ENCODE data around the gene ADPRS.

ADPRS gene

GRCh38 chr1:36116901-36117300 lies 28.2 kb downstream of the ADPRS start:
- H3K36me3 ChIP-seq (ENCODE audit: insufficient read depth, low read length), result no peaks in the 10 kb centered on the region
- no peaks in the 10 kb centered on the region for H3F3A ChIP-seq (ENCODE audit: insufficient read depth, low read length)
- H3K27ac ChIP-seq (ENCODE audit: low read depth, low read length, poor library complexity, severe bottlenecking), result no peak overlapping the region
- H2AFZ ChIP-seq (ENCODE audit: low read length), result no peak overlapping the region
- H3K27me3 ChIP-seq (ENCODE audit: insufficient read depth, low read length), result peaks cover 10% of the 10 kb centered on the region; the same call in 1 of the 2 replicates
- TF ChIP-seq, protein P1, sequence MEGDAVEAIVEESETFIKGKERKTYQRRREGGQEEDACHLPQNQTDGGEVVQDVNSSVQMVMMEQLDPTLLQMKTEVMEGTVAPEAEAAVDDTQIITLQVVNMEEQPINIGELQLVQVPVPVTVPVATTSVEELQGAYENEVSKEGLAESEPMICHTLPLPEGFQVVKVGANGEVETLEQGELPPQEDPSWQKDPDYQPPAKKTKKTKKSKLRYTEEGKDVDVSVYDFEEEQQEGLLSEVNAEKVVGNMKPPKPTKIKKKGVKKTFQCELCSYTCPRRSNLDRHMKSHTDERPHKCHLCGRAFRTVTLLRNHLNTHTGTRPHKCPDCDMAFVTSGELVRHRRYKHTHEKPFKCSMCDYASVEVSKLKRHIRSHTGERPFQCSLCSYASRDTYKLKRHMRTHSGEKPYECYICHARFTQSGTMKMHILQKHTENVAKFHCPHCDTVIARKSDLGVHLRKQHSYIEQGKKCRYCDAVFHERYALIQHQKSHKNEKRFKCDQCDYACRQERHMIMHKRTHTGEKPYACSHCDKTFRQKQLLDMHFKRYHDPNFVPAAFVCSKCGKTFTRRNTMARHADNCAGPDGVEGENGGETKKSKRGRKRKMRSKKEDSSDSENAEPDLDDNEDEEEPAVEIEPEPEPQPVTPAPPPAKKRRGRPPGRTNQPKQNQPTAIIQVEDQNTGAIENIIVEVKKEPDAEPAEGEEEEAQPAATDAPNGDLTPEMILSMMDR (IDR thresholded peaks at IDR 0.05; ENCODE audit: low read length), result no peak
- no peak for TF ChIP-seq EZH2 (IDR thresholded peaks at IDR 0.05; ENCODE audit: borderline replicate concordance, low read length)
- no peaks in the 10 kb centered on the region for H3K9me2 ChIP-seq (ENCODE audit: low read depth, low read length)
- H3K4me1 ChIP-seq (ENCODE audit: insufficient read depth, low read length, severe bottlenecking), result peaks cover 6% of the 10 kb centered on the region
- no peaks in the 10 kb centered on the region for H4K20me1 ChIP-seq (ENCODE audit: insufficient read depth, low read length)
- H3K79me2 ChIP-seq (ENCODE audit: insufficient read depth, low read length), result no peaks in the 10 kb centered on the region
- H3K4me2 ChIP-seq (ENCODE audit: low read length), result no peak overlapping the region
- no peak overlapping the region for H3K4me3 ChIP-seq (ENCODE audit: low read depth, low read length, poor library complexity, severe bottlenecking)
- H3K9ac ChIP-seq (ENCODE audit: low read length), result no peak overlapping the region
- no peaks in the 10 kb centered on the region for H3K9me3 ChIP-seq (ENCODE audit: low read length)

DNA sequence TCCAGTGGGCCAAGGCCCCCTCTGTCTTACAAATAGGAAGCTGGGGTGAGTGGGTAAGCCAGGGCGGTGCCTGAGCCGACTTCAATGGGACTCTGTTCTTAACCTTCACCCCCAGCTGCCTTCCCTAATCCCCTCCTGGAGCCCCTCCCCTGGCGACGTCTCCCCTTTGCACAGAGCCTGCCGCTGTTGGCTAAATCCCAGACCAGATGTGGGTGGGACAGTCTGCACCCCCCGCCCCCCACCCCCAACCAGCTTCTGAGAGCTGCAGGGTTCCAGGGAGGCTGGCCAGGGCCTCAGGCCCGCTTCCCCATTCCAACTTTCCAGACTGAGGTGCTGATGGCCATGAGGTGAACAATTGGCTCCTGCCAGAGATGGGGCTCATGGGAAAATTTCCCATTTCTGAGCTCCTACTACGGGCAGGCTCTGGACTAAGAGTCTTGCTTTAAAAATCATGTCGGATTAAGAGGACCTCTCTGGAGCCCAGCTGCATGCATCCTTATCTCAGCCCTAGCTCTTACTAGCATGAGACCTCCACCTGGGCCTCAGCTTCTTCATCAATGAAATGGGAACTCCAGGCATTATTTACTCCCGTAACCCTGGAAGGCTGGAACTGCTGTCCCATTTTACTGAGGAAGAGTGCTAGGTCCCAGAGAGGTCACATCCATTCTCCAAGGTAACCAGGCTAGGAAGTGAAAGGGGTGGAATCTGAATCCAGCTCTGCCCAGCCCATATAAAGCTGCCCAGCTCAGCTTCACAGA lies 29.9 kb downstream of the ADPRS start:
- Histone ChIP-seq H3K36me3 (ENCODE audit: insufficient read depth, low read length) (no peaks in the 10 kb centered on the region), H4K20me1 (ENCODE audit: insufficient read depth, low read length) (no peaks in the 10 kb centered on the region), H3K9me3 (ENCODE audit: low read length) (no peaks in the 10 kb centered on the region), H3K9me2 (ENCODE audit: low read depth, low read length) (no peaks in the 10 kb centered on the region), H3K4me3 (ENCODE audit: low read depth, low read length, poor library complexity, severe bottlenecking) (no peak overlapping the region), H3K4me1 (ENCODE audit: insufficient read depth, low read length, severe bottlenecking) (peaks cover 18% of the 10 kb centered on the region), H3K9ac (ENCODE audit: low read length) (no peak overlapping the region), H3K4me2 (ENCODE audit: low read length) (no peak overlapping the region), H3K27me3 (ENCODE audit: insufficient read depth, low read length) (peaks cover 12% of the 10 kb centered on the region), H3K27ac (ENCODE audit: low read depth, low read length, poor library complexity, severe bottlenecking) (no peak overlapping the region), H2AFZ (ENCODE audit: low read length) (no peak overlapping the region), H3F3A (ENCODE audit: insufficient read depth, low read length) (no peaks in the 10 kb centered on the region), H3K79me2 (ENCODE audit: insufficient read depth, low read length) (no peaks in the 10 kb centered on the region)
- TF ChIP-seq EZH2 (IDR thresholded peaks at IDR 0.05; ENCODE audit: borderline replicate concordance, low read length), result no peak
- TF ChIP-seq, protein P1 (IDR thresholded peaks at IDR 0.05; ENCODE audit: low read length), result no peak

DNA sequence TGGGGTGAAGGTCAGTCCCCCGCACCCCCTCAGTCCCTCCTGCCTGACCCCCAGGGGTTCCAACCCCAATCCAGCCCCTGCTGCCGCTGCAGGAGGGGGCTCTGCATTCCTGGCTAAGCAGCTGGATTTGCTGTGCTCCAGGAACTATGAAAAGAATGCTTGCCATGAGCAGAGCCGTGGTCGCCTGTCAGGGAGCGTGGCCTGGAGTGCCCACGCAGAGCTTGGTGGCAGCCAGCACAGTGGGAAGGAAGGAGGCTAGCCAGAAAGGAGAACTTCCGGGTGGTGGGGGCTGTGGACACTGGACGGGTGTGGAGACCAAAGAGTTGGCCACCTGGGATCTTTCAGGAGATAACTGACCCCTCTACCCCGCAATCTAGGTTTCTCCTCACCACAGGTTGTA lies 30.8 kb downstream of the ADPRS start:
- Histone ChIP-seq H3K9me3 (ENCODE audit: low read length) (no peaks in the 10 kb centered on the region), H2AFZ (ENCODE audit: low read length) (no peak overlapping the region), H3K27me3 (ENCODE audit: insufficient read depth, low read length) (peaks cover 12% of the 10 kb centered on the region), H3K27ac (ENCODE audit: low read depth, low read length, poor library complexity, severe bottlenecking) (no peak overlapping the region), H3K79me2 (ENCODE audit: insufficient read depth, low read length) (no peaks in the 10 kb centered on the region), H3K9ac (ENCODE audit: low read length) (no peak overlapping the region), H3F3A (ENCODE audit: insufficient read depth, low read length) (no peaks in the 10 kb centered on the region), H3K4me3 (ENCODE audit: low read depth, low read length, poor library complexity, severe bottlenecking) (no peak overlapping the region), H3K36me3 (ENCODE audit: insufficient read depth, low read length) (no peaks in the 10 kb centered on the region), H3K4me1 (ENCODE audit: insufficient read depth, low read length, severe bottlenecking) (peaks cover 17% of the 10 kb centered on the region), H4K20me1 (ENCODE audit: insufficient read depth, low read length) (no peaks in the 10 kb centered on the region), H3K9me2 (ENCODE audit: low read depth, low read length) (no peaks in the 10 kb centered on the region), H3K4me2 (ENCODE audit: low read length) (no peak overlapping the region)
- TF ChIP-seq EZH2 (IDR thresholded peaks at IDR 0.05; ENCODE audit: borderline replicate concordance, low read length), result no peak
- TF ChIP-seq, protein P1 (IDR thresholded peaks at IDR 0.05; ENCODE audit: low read length), result no peak

All from OCI-LY1 (cell line).